ENCODE results near the gene MBD3L4.

DNA sequence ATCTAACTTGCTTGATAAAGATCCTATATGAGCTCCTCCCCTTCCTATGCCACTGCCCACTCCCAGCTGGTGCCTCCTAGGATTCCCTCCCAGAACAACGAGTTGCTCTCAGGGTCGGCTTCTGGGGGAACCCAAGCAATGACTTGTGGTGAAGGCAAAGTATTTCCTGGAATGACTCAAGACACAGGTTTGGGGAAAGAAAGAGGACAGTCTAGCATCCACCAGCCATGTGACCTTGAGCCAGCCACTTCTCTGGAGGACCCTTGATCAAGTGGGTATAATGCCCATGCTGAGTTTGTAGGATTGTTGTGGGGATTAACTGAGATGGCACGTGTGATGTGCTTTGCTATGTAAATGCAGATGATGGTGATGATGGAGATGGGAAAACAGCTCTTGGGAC, 51.7 kb downstream of the MBD3L4 start:
- no peak for TF ChIP-seq EZH2 (optimal IDR thresholded peaks at IDR 0.05; ENCODE audit: low read depth, low read length)
- TF ChIP-seq, protein P1, sequence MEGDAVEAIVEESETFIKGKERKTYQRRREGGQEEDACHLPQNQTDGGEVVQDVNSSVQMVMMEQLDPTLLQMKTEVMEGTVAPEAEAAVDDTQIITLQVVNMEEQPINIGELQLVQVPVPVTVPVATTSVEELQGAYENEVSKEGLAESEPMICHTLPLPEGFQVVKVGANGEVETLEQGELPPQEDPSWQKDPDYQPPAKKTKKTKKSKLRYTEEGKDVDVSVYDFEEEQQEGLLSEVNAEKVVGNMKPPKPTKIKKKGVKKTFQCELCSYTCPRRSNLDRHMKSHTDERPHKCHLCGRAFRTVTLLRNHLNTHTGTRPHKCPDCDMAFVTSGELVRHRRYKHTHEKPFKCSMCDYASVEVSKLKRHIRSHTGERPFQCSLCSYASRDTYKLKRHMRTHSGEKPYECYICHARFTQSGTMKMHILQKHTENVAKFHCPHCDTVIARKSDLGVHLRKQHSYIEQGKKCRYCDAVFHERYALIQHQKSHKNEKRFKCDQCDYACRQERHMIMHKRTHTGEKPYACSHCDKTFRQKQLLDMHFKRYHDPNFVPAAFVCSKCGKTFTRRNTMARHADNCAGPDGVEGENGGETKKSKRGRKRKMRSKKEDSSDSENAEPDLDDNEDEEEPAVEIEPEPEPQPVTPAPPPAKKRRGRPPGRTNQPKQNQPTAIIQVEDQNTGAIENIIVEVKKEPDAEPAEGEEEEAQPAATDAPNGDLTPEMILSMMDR (IDR thresholded peaks at IDR 0.05; ENCODE audit: low read length): no peak

Data from MM.1S (cell line).